Mammary epithelial cell (primary cell): ENCODE measurements around the gene NTN1.

Experiments used
- EZH2 ChIP-seq: IDR thresholded peaks from 2 replicates; pipeline ENCODE4 v1.6.1; 2012; ENCODE audit warnings: low read length, inconsistent platforms, borderline replicate concordance
- TF ChIP-seq, protein P1 (sequence below), 2 donors: IDR thresholded peaks in 1 of 2; conservative IDR thresholded peaks in 1 of 2; 2 replicates each; pipeline ENCODE4 v1.5.1; 2011 to 2012; ENCODE audit warnings: inconsistent platforms in 2 of 2, low read length in 2 of 2, mild to moderate bottlenecking in 2 of 2, control low read depth in 1 of 2, low read depth in 1 of 2; ENCODE audit not compliant: insufficient read depth in 1 of 2; ENCODE audit errors: extremely low read depth in 1 of 2

DNA sequence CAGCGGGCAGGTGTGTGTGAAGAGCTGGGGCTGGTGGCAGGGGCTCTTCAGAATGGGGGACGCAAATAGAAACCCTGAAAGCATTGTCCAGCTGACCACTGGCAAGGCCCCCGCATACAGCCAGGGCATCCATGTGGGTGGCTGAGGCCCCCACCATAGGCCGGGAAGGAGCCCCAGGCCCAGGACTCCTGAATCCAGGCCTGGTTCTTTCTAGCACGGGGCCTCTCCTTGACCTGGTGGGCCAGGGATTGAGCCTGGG is 200.5 kb downstream of the NTN1 start:
- no peak for TF ChIP-seq EZH2
- TF ChIP-seq, protein P1, sequence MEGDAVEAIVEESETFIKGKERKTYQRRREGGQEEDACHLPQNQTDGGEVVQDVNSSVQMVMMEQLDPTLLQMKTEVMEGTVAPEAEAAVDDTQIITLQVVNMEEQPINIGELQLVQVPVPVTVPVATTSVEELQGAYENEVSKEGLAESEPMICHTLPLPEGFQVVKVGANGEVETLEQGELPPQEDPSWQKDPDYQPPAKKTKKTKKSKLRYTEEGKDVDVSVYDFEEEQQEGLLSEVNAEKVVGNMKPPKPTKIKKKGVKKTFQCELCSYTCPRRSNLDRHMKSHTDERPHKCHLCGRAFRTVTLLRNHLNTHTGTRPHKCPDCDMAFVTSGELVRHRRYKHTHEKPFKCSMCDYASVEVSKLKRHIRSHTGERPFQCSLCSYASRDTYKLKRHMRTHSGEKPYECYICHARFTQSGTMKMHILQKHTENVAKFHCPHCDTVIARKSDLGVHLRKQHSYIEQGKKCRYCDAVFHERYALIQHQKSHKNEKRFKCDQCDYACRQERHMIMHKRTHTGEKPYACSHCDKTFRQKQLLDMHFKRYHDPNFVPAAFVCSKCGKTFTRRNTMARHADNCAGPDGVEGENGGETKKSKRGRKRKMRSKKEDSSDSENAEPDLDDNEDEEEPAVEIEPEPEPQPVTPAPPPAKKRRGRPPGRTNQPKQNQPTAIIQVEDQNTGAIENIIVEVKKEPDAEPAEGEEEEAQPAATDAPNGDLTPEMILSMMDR (conservative IDR thresholded peaks at IDR 0.05 in 1 of 2, IDR thresholded peaks at IDR 0.05 in 1 of 2; ENCODE audit: extremely low read depth in 1 of 2, insufficient read depth in 1 of 2, low read depth in 1 of 2, low read length in 2 of 2): no peak
